ENCODE results near the gene ZNF182. TPM values are rescaled to one million over a fixed set of nuclear protein-coding genes. Genes with fewer than 3 reads are reported as not detected.
"Not testable (repeated sequence)": the region's sequence is repeated elsewhere in the genome, so short reads cannot be mapped to it uniquely, and the experiment has no call there.

Gene ZNF182
- total RNA-seq, 3 donors from 2014 or later: 4.5 to 7.2 (median 6.9) TPM

- Histone ChIP-seq H3K4me1 (no peaks in the 10 kb centered on the region), H3K36me3 (no peaks in the 10 kb centered on the region), H3K4me3 (no peak overlapping the region), H3K27ac (no peak overlapping the region), H3K9me3 (no peaks in the 10 kb centered on the region), H3K27me3 (peaks cover 0 to 14% of the 10 kb centered on the region in 2 donors)
- no peak for DNase-seq (ENCODE audit: low spot score in 2 of 2)
- TF ChIP-seq POLR2A (IDR thresholded peaks at IDR 0.05): no peak
- no peak for TF ChIP-seq CTCF (IDR thresholded peaks at IDR 0.05)
- no peak for TF ChIP-seq POLR2AphosphoS5 (IDR thresholded peaks at IDR 0.05)
- intact Hi-C loops (cut with DNase I; ENCODE audit: low total_unique reads): no loop called here
These were observed 26.4 kb upstream of the ZNF182 start for GRCh38 chrX:48030237-48030636.

GRCh38 chrX:48028091-48028490 lies 24.3 kb upstream of the ZNF182 start:
- Histone ChIP-seq H3K9me3 (no peaks in the 10 kb centered on the region), H3K27ac (no peak overlapping the region), H3K4me3 (no peak overlapping the region), H3K36me3 (no peaks in the 10 kb centered on the region), H3K4me1 (no peaks in the 10 kb centered on the region), H3K27me3 (peaks cover 0 to 14% of the 10 kb centered on the region in 2 donors)
- no peak for DNase-seq (ENCODE audit: low spot score in 2 of 2)
- no peak for TF ChIP-seq POLR2A (IDR thresholded peaks at IDR 0.05)
- intact Hi-C loops (cut with DNase I; ENCODE audit: low total_unique reads): no loop called here

- H3K4me3 ChIP-seq; H3K36me3 ChIP-seq; H3K4me1 ChIP-seq; H3K9me3 ChIP-seq; H3K27ac ChIP-seq; DNase-seq (ENCODE audit: low spot score in 2 of 2); intact Hi-C loops (cut with DNase I; ENCODE audit: low total_unique reads): not testable (repeated sequence)
- H3K27me3 ChIP-seq: peaks cover 0 to 14% of the 10 kb centered on the region in 2 donors
These were observed 23.8 kb upstream of the ZNF182 start for GRCh38 chrX:48027545-48027944.

- DNase-seq (ENCODE audit: low spot score in 2 of 2): no peak
- H3K27me3 ChIP-seq: peaks cover 0 to 14% of the 10 kb centered on the region in 2 donors
- H3K4me1 ChIP-seq: no peaks in the 10 kb centered on the region
- intact Hi-C loops (cut with DNase I; ENCODE audit: low total_unique reads): no loop called here
- H3K4me3 ChIP-seq: no peak overlapping the region
- H3K9me3 ChIP-seq: peaks cover 0 to 12% of the 10 kb centered on the region in 2 donors
- H3K36me3 ChIP-seq: no peaks in the 10 kb centered on the region
- TF ChIP-seq POLR2A (IDR thresholded peaks at IDR 0.05) (no peak), CTCF (IDR thresholded peaks at IDR 0.05) (peak in 2 of 3 donors; percentile 23 to 44), POLR2AphosphoS5 (IDR thresholded peaks at IDR 0.05) (no peak)
- peak overlapping the region in 1 of 2 donors; percentile 25 for H3K27ac ChIP-seq
These were observed 21.8 kb upstream of the ZNF182 start for GRCh38 chrX:48025561-48025960.

- peaks cover 0 to 10% of the 10 kb centered on the region in 2 donors for H3K27me3 ChIP-seq
- TF ChIP-seq POLR2A (IDR thresholded peaks at IDR 0.05) (no peak), CTCF (IDR thresholded peaks at IDR 0.05) (no peak), POLR2AphosphoS5 (IDR thresholded peaks at IDR 0.05) (no peak)
- no peaks in the 10 kb centered on the region for H3K36me3 ChIP-seq
- H3K27ac ChIP-seq: no peak overlapping the region
- H3K4me3 ChIP-seq: no peak overlapping the region
- H3K4me1 ChIP-seq: no peaks in the 10 kb centered on the region
- intact Hi-C loops (cut with DNase I; ENCODE audit: low total_unique reads): no loop called here
- no peak for DNase-seq (ENCODE audit: low spot score in 2 of 2)
- peaks cover 0 to 12% of the 10 kb centered on the region in 2 donors for H3K9me3 ChIP-seq
These were observed 18.9 kb upstream of the ZNF182 start for GRCh38 chrX:48022738-48023137.

- no peak for DNase-seq (ENCODE audit: low spot score in 2 of 2)
- intact Hi-C loops (cut with DNase I; ENCODE audit: low total_unique reads): no loop called here
- Histone ChIP-seq H3K27me3 (peaks cover 0 to 10% of the 10 kb centered on the region in 2 donors), H3K27ac (peak overlapping the region in 1 of 2 donors; percentile 96), H3K9me3 (peaks cover 0 to 12% of the 10 kb centered on the region in 2 donors), H3K4me1 (no peaks in the 10 kb centered on the region), H3K36me3 (no peaks in the 10 kb centered on the region), H3K4me3 (peak overlapping the region in 2 of 3 donors; percentile 53 to 74)
- no peak for TF ChIP-seq POLR2AphosphoS5 (IDR thresholded peaks at IDR 0.05)
- TF ChIP-seq CTCF (IDR thresholded peaks at IDR 0.05): no peak
- no peak for TF ChIP-seq POLR2A (IDR thresholded peaks at IDR 0.05)
These were observed 18.3 kb upstream of the ZNF182 start for GRCh38 chrX:48022100-48022499.

All from breast epithelium (tissue), 4 donors.